ENCODE measurements around the gene ZACN.

The ZACN gene

DNA sequence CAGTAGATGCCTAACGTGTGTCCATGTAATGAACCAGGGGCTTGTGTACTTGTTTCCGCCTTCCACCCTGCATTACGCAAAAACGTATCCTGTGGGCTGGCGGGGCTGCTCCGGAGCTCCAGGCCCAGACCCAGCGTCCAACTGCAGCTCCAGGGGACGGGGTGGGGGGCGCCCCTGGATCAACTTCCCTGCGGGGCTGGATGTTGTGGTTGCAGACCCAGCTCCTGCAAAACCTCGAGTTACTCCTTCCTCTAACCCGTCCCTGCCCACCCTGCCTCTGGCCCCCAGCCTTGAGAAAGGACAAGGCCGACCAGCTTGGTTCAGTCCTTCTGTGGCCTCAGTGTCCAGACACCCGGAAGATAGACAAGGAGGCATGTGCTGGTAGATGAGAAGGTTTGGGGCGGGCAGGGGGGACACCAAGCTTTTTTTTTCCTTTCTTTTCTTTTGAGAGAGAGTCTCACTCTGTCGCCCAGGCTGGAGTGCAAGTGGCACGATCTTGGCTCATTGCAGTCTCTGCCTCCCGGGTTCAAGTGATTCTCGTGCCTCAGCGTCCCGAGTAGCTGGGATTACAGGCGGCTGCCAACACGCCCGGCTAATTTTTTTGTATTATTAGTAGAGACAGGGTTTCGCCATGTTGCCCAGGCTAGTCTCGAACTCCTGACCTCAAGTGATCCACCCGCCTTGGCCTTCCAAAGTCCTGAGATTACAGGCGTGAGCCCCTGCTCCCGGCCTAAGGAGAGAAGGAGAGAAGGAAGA lies 25.3 kb downstream of the ZACN start:
- DNase-seq (ENCODE audit: low read depth) = no peak

DNA sequence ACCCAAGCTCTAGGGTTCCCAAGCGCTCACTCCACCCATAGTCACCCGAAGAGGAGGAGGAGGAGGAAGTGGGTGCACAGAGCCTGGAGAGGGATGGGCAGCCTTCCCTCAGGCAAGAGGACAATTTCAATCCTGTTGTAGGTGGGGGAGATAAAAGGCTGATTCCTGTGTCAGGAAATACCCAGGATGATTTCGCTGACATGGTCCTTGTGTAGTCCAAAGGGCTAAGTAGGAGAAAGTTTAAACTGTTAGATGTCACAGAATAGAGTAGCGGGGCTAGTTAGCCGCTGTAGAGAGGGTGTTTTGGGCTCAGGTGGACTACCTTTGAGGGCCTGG lies 25.9 kb downstream of the ZACN start:
- no peak for DNase-seq (ENCODE audit: low read depth)

DNA sequence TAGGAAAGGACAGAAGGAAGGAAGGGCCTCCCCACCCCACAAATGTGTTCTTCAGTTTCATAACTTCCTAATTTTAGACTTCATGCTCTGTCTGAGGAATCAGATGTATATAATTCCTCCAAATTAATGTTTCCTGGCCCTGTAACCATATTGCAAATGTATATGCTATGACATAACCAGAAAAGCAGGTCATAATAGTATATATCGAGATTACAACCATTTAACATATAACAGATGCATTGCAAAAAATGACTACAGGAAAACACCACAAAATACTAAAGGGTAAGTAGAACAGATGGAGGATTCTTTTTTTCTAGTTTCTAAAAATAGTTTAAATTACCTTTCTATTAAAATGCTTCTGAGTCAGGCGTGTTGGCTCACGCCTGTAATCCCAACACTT lies 27.7 kb downstream of the ZACN start:
- DNase-seq (ENCODE audit: low read depth) = no peak

DNA sequence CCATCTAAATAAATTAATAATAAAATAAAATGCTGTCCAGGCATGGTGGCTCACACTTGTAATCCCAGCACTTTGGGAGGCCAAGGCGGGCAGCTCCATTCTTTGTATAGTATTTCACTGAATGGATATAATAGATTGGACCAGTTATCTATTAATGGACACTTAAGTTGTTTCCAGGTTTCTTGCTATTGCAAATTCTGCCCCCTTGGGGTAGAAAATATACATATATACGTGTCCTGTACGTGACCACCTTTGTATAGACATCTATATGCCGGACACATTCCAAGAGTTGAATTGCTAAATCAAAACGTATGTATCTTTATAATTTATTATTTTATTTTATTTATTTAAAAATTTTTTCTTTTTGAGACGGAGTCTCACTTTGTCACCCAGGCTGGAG lies 28.5 kb downstream of the ZACN start:
- peak; percentile 29 for DNase-seq (ENCODE audit: low read depth)

DNA sequence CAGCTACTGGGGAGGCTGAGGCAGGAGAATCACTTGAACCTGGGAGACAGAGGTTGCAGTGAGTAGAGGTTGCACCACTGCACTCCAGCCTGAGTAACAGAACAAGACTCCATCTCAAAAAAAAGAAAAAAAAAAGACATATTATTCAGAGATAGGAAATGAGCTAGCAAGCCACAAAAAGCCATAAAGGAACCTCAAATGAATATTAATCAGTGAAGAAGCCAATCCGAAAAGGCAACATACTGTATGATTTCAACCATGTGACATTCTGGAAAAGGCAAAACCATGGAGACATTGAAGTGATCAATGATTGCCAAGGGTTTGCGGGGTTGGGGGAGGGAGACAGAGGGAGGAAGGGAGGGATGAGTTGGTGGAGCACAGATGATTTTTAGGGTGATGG lies 33.0 kb downstream of the ZACN start:
- no peak for DNase-seq (ENCODE audit: low read depth)

DNA sequence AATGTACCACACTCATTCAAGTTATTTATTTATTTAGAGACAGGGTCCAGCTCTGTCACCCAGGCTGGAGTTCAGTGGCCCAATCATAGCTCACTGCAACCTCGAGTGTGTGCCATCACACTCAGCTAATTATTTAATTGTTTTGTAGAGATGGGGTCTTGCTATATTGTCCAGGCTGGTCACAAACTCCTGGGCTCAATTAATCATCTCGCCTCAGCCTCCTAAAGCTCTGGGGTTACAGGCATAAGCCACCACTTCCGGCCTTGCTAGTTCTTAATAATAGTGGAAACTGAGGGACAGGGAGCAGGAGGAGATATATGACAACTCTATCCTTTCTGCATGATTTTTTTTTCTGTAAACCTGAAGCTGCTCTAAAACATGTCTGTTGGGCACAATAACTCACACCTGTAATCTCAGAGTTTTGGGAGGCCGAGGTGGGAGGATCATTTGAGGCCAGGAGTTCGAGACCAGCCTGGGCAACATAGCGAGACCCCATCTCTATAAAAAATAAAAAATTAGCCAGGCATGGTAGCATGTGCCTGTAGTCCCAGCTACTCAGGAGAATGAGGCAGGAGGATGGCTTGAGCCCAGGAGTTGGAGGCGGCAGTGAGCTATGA lies 36.3 kb downstream of the ZACN start:
- DNase-seq (ENCODE audit: low read depth) = no peak

DNA sequence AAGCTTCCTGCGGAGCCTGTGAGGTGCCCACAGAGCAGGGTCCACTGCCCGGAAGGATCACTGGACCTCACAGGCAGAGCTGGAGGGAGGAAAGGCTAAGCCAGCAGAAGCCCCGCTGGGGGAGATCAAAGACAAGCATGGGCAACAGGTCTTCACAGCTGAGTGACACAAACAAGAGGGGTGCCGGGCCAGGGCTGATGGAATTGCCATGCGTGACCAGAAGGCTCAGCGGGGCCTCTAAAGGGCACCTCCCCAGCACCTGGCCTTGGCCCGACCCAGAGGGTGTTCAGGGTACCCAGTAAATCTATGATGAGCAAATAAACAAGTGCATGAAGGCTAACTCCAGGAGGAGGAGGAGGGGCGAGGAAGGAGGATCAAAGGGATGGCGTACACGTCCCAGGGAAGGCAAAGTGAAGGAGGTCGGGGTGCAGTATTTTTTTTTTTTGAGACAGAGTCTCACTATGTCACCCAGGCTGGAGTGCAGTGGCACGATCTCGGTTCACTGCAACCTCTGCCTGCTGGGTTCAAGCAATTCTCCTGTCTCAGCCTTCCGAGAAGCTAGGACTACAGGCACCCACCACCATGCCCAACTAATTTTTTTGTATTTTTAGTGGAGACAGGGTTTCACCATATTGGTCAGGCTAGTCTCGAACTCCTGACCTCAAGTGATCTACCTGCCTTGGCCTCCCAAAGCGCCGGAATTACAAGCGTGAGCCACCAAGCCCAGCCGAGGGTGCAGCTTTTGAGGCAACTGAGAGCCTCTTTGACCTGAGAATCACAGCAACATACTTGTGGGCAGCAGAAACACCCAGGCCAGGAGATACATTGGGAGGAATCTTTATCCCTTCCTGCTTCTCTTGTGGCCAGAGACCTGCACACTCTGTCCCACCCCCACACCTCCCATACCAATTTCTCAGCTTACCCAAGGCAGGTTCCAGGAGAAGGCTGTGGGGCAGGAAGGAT lies 40.7 kb downstream of the ZACN start:
- DNase-seq (ENCODE audit: low read depth) = no peak

DNA sequence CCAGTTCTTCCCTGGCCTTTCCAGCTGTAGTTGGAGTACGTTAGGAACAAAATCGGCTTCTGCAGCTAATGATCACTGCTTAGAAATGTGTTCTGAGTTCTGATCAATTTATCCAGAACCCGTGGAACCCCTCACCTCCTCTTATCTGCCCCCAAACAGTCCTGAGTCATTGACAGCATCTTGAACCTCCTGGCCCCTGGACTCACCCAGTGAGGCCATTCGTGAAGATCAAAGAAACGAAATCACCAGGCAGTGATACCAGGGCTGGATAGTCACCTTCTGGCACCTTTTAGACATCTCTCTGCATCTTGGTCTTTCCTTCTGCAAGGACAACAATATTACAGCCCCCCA lies 41.7 kb downstream of the ZACN start:
- DNase-seq (ENCODE audit: low read depth) = no peak

DNA sequence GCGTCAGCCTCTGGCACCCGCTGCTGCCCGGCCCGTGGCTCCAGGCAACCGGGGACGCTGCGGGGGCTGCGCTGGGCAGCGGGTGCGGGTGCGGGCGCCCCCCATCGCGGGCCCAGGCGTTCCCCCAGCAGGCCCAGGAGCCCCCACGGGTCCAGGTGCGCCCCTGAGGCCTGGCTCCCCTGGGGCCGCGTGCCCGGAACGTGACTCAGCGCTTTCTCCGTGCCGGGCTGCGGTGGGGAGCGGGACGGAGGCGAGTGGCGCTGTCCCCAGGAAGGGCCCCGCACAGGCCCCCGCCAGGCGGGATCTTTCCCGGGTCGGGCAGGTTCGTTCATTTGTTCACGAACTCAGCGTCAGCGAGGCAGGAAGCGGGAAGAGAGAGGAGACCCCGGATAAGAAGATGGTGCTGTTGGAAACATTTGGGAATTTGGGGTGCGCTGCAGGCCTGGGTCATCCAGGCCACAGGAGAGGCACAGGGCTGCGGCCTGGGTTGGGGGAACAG lies 43.0 kb downstream of the ZACN start:
- no peak for DNase-seq (ENCODE audit: low read depth)

DNA sequence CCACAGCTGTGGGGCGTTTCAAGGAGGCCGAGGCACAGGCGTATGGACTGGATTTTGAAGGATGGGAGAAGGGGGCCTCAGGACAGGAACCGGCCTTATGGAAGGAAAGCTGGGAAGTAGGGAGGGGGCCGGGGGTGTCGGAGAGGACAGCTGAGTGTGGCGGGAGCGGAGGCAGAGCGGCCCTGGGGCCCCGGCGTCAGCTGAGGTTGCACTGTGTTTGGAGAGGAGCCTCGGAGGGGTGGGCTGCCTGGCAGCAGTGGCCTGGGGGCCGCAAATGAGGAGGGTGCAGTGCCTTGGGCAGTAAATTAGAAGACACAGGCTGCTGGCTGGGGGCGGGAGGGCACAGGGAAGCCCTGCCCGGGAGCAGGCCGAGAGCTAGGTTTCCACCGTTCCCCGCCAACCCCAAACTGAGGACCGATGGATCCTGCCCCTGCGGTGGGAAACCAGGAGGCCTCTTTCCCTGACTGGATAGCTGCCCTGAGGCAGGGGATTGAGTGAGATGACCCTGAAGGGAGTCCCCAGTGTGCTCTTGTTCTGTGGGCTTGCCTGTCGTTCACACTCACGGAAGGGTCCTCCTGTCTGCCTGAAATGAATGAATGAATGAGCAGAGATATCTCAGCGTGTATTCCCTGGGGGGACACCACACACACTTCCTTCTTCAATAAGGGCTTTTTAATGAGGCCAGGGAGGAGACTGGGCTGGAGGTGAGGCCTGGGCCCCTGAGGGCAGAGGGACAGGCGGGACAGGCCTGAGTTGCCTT lies 43.6 kb downstream of the ZACN start:
- DNase-seq (ENCODE audit: low read depth) = no peak

DNA sequence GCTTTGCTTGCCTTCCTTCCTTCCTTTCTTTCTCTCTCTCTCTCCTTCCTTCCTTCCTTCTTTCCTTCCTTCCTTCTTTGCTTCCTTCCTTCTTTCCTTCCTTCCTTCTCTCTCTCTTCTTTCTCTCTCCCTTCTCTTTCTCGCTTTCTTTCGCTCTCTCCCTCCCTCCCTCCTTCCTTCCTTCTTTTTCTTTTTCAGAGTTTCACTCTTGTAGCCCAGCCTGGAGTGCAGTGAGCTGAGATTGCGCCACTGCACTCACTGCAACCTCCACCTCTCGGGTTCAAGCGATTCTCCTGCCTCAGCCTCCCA lies 44.2 kb downstream of the ZACN start:
- DNase-seq (ENCODE audit: low read depth) = no peak

DNA sequence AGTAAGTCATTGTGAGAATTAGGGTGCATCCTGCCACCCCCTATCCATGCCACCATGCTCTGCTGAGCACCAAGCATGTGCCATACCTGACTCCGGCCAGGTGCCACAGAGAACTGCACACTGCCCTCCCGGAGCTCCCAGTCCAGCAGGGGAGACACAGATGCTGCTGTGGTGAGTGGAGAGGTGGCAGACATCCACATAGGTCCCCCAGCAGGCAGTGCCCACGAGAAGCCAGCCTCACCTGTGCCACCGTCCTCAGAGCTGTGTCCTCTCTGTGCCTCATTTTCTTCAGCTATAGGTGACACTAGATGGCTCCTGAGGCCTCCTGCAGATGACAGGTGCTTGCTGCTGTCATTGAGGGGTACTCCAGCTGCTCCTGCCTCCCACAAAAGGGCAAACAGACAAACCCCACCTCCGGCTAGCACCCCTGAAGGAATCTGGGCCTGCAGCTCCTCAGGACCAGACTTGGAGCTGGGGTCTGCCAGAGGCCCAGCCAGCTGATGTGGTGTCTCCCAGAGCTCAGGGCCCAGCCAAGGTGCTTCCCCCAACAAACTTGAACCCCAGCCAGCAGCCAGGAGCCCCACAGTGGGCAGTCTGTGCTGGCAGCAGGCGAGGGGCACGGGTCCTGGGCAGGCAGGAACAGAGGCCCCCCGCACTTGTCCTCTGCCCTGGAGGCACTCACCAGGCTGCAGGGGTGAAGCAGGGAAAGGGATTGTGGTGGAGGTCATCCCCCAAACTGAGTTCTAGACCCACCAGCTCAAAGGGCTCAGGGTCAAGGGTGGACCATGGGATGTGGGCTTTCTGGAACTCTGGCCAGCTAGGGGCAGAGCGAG lies 45.0 kb downstream of the ZACN start:
- DNase-seq (ENCODE audit: low read depth) = no peak

DNA sequence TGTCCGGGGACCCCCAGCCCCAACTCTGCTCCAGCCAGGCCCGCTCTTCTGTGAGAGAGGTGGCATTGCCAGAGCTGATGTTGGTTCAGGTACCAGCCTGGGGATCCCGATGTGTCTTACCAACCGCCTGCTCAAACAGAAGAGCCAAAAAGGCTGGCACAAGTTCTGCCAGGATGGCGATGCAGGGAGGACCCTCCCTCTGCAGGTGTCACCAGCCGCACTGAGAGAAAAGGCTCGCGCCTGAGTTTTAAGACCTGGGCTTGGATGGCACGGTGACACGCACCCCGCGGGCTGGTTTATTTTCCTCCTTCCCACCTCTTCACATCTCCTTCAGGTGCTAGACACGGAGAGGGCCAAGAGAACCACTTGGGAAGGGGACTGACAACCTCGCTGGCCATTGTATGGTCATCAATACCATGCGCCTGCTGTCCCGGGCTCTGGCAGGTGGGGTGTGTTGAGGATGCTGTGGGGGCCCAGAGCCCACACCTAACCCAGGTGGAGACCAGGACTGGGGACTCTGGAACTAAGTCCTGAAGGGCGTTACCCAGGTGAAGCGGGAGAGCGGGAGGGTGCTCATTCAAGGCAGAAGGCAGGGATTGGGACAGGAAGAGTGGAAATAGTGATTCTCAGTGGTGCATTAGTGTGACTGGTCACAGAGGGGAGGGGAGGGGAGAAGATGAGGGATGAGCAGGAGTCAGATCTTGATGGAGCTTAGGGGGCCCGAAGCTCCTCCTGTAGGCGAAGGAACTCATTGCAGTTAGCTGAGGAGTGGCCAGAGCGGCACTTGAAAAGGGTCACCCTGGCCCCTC lies 45.8 kb downstream of the ZACN start:
- peak; percentile 31 for DNase-seq (ENCODE audit: low read depth)

DNA sequence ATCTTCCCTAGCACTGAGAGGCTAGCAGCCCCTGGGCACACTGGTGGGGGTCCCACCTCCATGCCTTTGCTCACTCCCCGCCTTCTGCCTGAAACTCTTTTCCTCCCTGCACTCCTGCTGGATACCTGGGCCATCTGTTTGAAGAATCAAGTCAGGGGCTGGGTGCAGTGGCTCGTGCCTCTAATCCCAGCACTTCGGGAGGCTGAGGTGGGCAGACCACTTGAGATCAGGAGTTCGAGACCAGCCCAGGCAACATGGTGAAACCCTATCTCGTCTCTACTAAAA lies 46.4 kb downstream of the ZACN start:
- DNase-seq (ENCODE audit: low read depth) = no peak

DNA sequence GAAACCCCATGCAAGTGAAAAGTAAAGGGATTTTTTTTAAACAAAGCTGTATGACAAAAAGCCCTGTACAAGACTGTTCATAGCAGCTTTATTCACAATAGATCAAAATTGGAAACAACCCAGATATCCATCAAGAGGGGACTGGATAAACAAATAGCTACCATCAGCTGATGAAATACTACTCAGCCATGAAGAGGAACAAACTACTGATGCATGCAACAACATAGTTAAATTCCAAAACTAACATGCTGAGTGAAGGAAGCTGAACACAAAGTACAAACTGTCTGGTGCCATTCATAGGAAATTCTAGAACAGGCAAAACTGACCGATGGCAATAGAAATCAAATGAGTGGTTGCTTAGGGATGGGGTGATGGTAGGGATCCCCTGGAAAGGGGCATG lies 46.9 kb downstream of the ZACN start:
- DNase-seq (ENCODE audit: low read depth) = no peak

DNA sequence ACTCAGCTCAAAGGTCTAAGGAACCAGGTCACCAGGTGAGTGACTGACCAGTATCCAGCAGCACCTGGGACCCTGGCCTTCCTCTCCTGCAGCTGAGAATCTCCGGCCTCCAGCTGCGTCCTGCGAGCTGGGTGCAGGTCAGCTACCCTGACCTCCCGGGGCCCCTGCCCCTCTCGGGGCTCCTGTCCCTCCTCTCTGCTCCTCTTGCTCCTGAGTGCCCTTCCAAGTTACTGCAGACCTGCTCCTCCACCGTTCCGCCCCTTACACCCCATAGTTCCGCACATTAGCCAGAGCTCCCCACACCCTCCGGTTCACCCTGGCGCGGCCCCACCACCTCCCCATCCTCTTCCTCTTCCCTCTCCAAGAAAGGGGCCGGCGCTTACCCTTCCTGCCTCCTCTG lies 51.5 kb downstream of the ZACN start:
- DNase-seq (ENCODE audit: low read depth) = no peak

DNA sequence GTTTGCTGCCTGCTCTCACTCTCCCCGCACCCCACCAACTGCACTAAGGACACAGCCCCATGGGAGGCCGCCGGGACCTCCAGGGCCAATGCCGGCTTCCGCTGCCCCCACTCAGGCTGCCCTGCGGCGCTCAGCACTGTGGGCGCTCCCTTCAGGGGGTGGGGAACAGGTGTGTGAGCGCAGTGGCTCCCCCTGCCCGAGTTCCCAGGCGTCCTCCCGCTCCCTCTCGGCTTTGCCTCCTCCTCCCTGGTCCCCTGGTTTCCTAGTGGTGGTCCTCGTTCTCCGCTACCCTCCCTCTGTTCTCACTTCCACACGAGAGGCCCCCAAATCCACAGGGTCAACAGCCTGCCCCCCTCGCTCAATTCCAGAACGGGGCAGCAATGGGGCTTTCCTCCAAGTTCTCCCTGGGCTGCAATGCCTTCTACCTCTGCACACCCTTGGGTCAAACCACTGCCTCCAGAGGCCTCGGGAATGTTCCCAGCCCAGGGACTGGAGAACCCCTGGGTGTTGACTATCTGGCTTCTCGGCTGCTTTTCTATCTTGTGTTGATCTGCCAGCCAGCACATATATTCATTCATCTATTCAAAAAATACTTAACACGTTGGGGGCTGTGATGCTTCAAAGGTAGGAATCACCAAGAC lies 52.2 kb downstream of the ZACN start:
- no peak for DNase-seq (ENCODE audit: low read depth)

DNA sequence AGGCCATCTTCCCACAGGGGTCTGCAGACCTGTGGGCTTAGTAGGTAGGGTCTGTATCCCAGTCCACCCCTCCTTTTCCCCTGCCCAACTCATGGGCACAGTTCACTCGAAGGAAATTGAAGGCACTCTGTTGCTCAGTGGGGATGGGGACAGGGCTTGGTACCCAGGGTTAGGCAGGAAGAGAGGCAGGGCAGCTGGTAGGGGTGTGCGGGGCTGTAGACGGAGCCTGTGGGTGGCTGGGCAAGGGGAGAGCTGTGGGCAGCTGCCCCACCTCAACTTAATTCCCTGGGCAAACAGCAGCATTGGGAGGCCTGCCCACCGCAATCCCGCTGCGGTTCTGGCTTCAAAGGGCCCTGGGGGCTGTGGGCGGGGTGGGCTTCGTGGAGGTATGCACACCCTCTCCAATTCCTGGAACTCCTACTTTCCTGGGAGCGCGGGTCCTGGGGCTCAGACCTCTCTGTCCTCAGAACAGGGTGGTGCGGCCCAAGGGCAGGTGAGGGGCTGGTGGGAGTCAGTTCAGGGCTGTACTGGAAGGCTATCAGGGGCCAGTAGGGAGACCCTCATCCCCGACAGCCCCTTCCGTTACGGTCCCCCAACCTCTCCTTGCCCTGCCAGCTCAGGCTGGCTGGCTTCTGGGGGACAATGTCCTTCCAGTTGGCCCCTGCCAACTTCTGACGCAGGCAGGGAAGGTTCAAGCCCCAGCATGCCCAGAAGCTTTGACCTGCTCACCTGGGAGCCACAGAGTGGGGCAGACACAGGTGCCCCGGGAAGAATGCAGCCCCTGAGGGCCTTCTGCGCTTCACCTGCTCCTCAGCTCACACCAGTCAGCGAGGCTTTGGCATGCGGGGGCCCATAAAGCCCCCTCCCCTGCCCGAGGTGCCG lies 53.0 kb downstream of the ZACN start:
- DNase-seq (ENCODE audit: low read depth) = no peak

Data from EH (cell line).